ENCODE data around the gene PKD1L1. TPM values are rescaled to one million over a fixed set of nuclear protein-coding genes. Genes with fewer than 3 reads are reported as not detected.

PKD1L1 gene
- polyA plus RNA-seq, 4 donors = 0.42 to 1.2 TPM; not detected in 2

DNA sequence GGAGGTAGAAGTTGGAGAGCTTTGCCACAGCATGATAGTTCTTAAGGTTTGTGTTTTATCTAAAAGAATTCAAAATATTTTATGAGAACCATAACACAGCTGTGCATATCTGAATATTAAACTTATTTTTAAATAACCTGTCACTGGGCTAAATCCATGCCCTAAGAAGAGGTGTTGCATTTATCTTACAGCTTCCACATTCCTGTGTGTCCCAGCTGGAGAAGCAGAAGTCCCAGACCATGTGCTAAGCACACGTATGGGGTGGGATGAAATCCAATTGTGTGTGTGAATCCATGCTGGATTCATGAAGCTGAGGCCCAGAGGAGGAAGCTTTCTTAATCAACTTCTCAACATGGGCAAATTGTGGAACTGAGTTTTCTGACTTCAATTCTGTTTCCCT lies 121.5 kb downstream of the PKD1L1 start:
- WGBS, 3 donors = 52 to 80% (median 69%) methylated on average over 1 of the region's 1 CpG
- FAIRE-seq = no peak
- Histone ChIP-seq H3K9me3 (ENCODE audit: control insufficient read depth in 2 of 2, insufficient read depth in 1 of 2, low read depth in 1 of 2, low read length in 1 of 2) (no peaks in the 10 kb centered on the region), H3K27me3 (ENCODE audit: control insufficient read depth in 3 of 3, insufficient read depth in 3 of 3, low read length in 3 of 3) (no peaks in the 10 kb centered on the region), H3K4me1 (ENCODE audit: control insufficient read depth in 3 of 3, insufficient read depth in 2 of 3, low read depth in 1 of 3, low read length in 2 of 3) (no peaks in the 10 kb centered on the region), H3K27ac (ENCODE audit: low read depth in 1 of 3, low read length in 2 of 3) (no peak overlapping the region), H3K36me3 (ENCODE audit: control insufficient read depth in 3 of 3, insufficient read depth in 2 of 3, low read depth in 1 of 3, low read length in 3 of 3) (no peaks in the 10 kb centered on the region), H3K4me3 (ENCODE audit: low read depth in 1 of 3, low read length in 3 of 3) (no peak overlapping the region)
- no peak for DNase-seq

DNA sequence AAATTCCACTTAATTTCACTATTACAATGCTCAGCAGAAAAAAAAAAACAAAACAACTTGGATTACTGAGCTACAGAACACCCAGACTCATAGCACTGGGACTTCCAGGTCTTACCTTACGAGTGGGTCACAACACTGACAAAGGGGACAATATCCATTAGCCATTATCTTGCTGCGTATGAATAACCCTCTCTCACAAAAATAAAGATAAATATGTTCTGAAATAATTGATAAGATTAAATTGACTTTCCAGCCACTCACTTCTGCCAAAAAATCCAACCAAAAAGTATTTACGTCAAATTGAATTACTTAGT lies 128.7 kb downstream of the PKD1L1 start:
- FAIRE-seq (no peak), DNase-seq (no peak)
- no peak overlapping the region for H3K4me3 ChIP-seq (ENCODE audit: low read depth in 1 of 3, low read length in 3 of 3)
- no peak overlapping the region for H3K27ac ChIP-seq (ENCODE audit: low read depth in 1 of 3, low read length in 2 of 3)
- no peaks in the 10 kb centered on the region for H3K27me3 ChIP-seq (ENCODE audit: control insufficient read depth in 3 of 3, insufficient read depth in 3 of 3, low read length in 3 of 3)
- no peaks in the 10 kb centered on the region for H3K9me3 ChIP-seq (ENCODE audit: control insufficient read depth in 2 of 2, insufficient read depth in 1 of 2, low read depth in 1 of 2, low read length in 1 of 2)
- no peaks in the 10 kb centered on the region for H3K4me1 ChIP-seq (ENCODE audit: control insufficient read depth in 3 of 3, insufficient read depth in 2 of 3, low read depth in 1 of 3, low read length in 2 of 3)
- 92 to 95% (median 93%) methylated on average over 3 of the region's 3 CpGs for WGBS, 3 donors
- no peaks in the 10 kb centered on the region for H3K36me3 ChIP-seq (ENCODE audit: control insufficient read depth in 3 of 3, insufficient read depth in 2 of 3, low read depth in 1 of 3, low read length in 3 of 3)

DNA sequence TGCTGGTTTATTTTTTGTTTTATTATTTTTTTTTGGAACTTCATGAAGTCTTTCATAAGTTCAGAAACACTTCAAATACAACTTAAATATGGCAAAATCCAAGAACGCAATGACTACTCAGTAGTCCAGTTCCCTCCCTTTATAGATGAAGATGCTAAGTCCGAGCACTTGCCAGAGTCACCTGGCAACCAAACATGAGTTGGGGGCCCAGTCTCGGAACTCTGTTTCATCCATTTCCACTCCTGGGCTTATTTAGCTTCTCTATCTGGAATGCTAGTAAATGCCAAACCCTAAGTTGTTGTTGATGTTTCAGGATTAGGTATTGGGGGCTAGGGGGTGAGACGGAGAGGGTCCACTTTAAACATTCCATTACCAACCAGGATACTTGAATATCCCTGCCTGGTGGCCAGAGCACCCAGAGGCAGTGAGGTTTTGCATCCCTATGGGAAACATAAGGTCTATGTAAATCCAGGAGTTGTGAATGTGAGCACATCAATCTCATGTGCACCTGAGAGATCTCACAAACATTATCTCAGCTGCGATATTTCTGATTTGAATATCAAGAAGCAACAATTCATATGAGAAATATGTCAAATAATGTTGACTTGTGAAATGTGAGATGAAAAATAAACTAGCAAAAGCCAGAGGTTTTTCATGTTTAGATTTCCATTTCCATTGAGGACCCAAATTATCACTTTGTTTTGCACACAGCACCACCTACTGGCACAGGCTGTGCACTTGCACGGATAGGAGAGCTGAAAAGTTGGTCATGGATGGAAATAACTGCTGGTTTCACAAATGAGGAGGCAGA lies 129.3 kb downstream of the PKD1L1 start:
- Histone ChIP-seq H3K4me1 (ENCODE audit: control insufficient read depth in 3 of 3, insufficient read depth in 2 of 3, low read depth in 1 of 3, low read length in 2 of 3) (peaks cover 0 to 3% (median 0%) of the 10 kb centered on the region in 3 donors), H3K4me3 (ENCODE audit: low read depth in 1 of 3, low read length in 3 of 3) (no peak overlapping the region), H3K27ac (ENCODE audit: low read depth in 1 of 3, low read length in 2 of 3) (no peak overlapping the region), H3K9me3 (ENCODE audit: control insufficient read depth in 2 of 2, insufficient read depth in 1 of 2, low read depth in 1 of 2, low read length in 1 of 2) (no peaks in the 10 kb centered on the region), H3K36me3 (ENCODE audit: control insufficient read depth in 3 of 3, insufficient read depth in 2 of 3, low read depth in 1 of 3, low read length in 3 of 3) (no peaks in the 10 kb centered on the region), H3K27me3 (ENCODE audit: control insufficient read depth in 3 of 3, insufficient read depth in 3 of 3, low read length in 3 of 3) (no peaks in the 10 kb centered on the region)
- FAIRE-seq = no peak
- DNase-seq = peak; percentile 74 to 80
- WGBS, 3 donors = 57 to 60% (median 57%) methylated on average over 6 of the region's 6 CpGs

DNA sequence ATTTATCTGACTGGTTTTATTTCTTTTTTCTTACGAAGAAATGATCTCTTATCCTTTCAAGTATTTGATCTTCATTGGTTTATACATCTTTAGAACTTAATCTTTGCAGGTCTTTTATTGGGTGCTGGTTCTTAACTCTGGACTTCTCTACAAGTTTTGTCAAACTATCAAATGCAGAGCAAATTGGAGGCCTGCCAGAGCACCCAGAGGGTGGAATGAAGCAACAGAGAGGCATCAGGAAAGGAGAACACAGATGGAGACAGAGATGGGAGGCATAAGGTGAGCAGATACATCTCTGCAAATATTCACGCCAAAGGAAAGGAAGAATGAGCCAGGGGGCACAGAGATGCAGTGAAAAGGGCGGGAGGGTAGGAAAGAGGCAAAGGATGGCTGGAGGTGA lies 130.3 kb downstream of the PKD1L1 start:
- no peak overlapping the region for H3K4me3 ChIP-seq (ENCODE audit: low read depth in 1 of 3, low read length in 3 of 3)
- H3K27ac ChIP-seq (ENCODE audit: low read depth in 1 of 3, low read length in 2 of 3) = no peak overlapping the region
- FAIRE-seq (no peak), DNase-seq (no peak)
- no peaks in the 10 kb centered on the region for H3K36me3 ChIP-seq (ENCODE audit: control insufficient read depth in 3 of 3, insufficient read depth in 2 of 3, low read depth in 1 of 3, low read length in 3 of 3)
- 88 to 91% (median 88%) methylated on average over 3 of the region's 3 CpGs for WGBS, 3 donors
- no peaks in the 10 kb centered on the region for H3K27me3 ChIP-seq (ENCODE audit: control insufficient read depth in 3 of 3, insufficient read depth in 3 of 3, low read length in 3 of 3)
- H3K9me3 ChIP-seq (ENCODE audit: control insufficient read depth in 2 of 2, insufficient read depth in 1 of 2, low read depth in 1 of 2, low read length in 1 of 2) = no peaks in the 10 kb centered on the region
- peaks cover 0 to 13% (median 0%) of the 10 kb centered on the region in 3 donors for H3K4me1 ChIP-seq (ENCODE audit: control insufficient read depth in 3 of 3, insufficient read depth in 2 of 3, low read depth in 1 of 3, low read length in 2 of 3)

DNA sequence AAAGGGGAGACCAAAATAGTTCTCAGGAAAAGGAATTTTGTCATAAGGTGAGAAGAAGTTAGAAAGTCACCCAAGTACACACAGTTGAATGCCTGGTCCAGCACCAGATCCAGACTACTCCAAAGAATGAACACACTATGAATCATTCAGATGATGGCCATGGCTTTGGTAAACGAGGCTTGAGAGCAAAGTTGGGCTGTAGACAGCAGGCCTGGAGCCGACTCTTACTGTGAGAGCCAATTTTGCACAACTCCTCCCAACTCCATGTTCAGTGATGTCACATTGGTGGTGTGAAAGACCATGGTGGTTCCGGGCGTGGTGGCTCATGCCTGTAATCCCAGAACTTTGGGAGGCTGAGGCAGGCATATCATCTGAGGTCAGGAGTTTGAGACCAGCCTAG lies 131.6 kb downstream of the PKD1L1 start:
- DNase-seq = no peak
- H3K27me3 ChIP-seq (ENCODE audit: control insufficient read depth in 3 of 3, insufficient read depth in 3 of 3, low read length in 3 of 3) = no peaks in the 10 kb centered on the region
- no peaks in the 10 kb centered on the region for H3K36me3 ChIP-seq (ENCODE audit: control insufficient read depth in 3 of 3, insufficient read depth in 2 of 3, low read depth in 1 of 3, low read length in 3 of 3)
- no peak for FAIRE-seq
- peaks cover 0 to 13% (median 0%) of the 10 kb centered on the region in 3 donors for H3K4me1 ChIP-seq (ENCODE audit: control insufficient read depth in 3 of 3, insufficient read depth in 2 of 3, low read depth in 1 of 3, low read length in 2 of 3)
- H3K9me3 ChIP-seq (ENCODE audit: control insufficient read depth in 2 of 2, insufficient read depth in 1 of 2, low read depth in 1 of 2, low read length in 1 of 2) = no peaks in the 10 kb centered on the region
- H3K4me3 ChIP-seq (ENCODE audit: low read depth in 1 of 3, low read length in 3 of 3) = no peak overlapping the region
- 68 to 76% (median 70%) methylated on average over 4 of the region's 4 CpGs for WGBS, 3 donors
- no peak overlapping the region for H3K27ac ChIP-seq (ENCODE audit: low read depth in 1 of 3, low read length in 2 of 3)

DNA sequence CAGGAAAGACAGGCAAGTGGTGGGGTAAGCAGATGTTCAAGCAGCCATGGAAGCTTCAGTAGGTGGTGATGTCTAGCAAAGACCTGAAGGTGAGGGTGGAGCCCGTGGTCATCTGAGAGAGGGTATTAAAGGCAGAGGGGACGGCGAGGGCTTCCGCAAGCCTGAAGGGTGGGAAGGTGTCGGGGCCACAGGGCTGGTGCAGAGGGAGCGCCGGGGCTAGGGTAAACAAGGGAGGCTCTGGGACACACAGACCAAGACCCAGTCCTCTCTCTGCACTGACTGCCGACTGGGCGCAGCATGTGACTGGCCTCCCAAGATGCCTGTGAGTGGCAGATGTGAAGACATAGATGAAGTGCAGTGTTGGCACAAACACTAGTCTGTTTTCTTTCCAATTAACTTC lies 132.4 kb downstream of the PKD1L1 start:
- no peaks in the 10 kb centered on the region for H3K27me3 ChIP-seq (ENCODE audit: control insufficient read depth in 3 of 3, insufficient read depth in 3 of 3, low read length in 3 of 3)
- peaks cover 0 to 13% (median 0%) of the 10 kb centered on the region in 3 donors for H3K4me1 ChIP-seq (ENCODE audit: control insufficient read depth in 3 of 3, insufficient read depth in 2 of 3, low read depth in 1 of 3, low read length in 2 of 3)
- H3K36me3 ChIP-seq (ENCODE audit: control insufficient read depth in 3 of 3, insufficient read depth in 2 of 3, low read depth in 1 of 3, low read length in 3 of 3) = no peaks in the 10 kb centered on the region
- no peak for DNase-seq
- no peak for FAIRE-seq
- no peak overlapping the region for H3K4me3 ChIP-seq (ENCODE audit: low read depth in 1 of 3, low read length in 3 of 3)
- WGBS, 3 donors = 89 to 92% (median 89%) methylated on average over 9 of the region's 9 CpGs
- no peak overlapping the region for H3K27ac ChIP-seq (ENCODE audit: low read depth in 1 of 3, low read length in 2 of 3)
- no peaks in the 10 kb centered on the region for H3K9me3 ChIP-seq (ENCODE audit: control insufficient read depth in 2 of 2, insufficient read depth in 1 of 2, low read depth in 1 of 2, low read length in 1 of 2)

DNA sequence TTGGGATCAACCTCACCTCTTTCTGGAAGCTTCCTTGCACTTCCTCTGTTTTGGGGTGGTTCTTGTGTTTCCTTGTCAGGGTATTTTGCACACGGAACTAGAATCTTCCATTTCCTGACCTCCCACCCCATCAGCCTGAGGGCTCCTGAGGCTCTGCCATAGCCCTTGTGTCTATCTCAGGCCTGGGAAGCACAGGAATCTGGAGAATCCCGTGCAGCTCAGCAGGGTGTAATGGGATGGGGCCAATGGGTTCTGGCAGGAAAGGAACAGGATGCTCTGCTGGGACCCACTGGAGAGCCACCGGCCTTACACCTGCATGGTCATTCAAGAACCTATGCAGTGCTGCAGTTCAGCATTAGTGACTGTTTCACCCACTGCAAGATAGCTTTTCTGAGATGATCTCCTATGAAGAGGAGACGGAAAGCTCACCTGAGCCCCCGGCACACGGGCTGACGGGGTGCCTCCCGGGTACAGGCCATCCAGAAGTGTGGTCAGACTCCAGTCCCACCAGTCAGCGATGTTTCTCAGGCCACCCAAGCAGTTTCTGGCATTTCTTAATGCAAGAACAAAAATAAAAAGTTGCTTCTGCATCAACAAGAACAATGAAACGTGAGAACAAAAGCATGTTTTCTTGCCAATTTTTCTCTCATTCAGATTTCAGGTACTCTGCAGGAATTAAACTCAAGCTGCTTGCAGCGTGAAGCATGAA lies 133.2 kb downstream of the PKD1L1 start:
- no peaks in the 10 kb centered on the region for H3K27me3 ChIP-seq (ENCODE audit: control insufficient read depth in 3 of 3, insufficient read depth in 3 of 3, low read length in 3 of 3)
- H3K4me3 ChIP-seq (ENCODE audit: low read depth in 1 of 3, low read length in 3 of 3) = no peak overlapping the region
- DNase-seq (no peak), FAIRE-seq (no peak)
- no peaks in the 10 kb centered on the region for H3K36me3 ChIP-seq (ENCODE audit: control insufficient read depth in 3 of 3, insufficient read depth in 2 of 3, low read depth in 1 of 3, low read length in 3 of 3)
- H3K4me1 ChIP-seq (ENCODE audit: control insufficient read depth in 3 of 3, insufficient read depth in 2 of 3, low read depth in 1 of 3, low read length in 2 of 3) = peaks cover 0 to 13% (median 0%) of the 10 kb centered on the region in 3 donors
- H3K9me3 ChIP-seq (ENCODE audit: control insufficient read depth in 2 of 2, insufficient read depth in 1 of 2, low read depth in 1 of 2, low read length in 1 of 2) = no peaks in the 10 kb centered on the region
- 84 to 89% (median 84%) methylated on average over 11 of the region's 11 CpGs for WGBS, 3 donors
- H3K27ac ChIP-seq (ENCODE audit: low read depth in 1 of 3, low read length in 2 of 3) = no peak overlapping the region

DNA sequence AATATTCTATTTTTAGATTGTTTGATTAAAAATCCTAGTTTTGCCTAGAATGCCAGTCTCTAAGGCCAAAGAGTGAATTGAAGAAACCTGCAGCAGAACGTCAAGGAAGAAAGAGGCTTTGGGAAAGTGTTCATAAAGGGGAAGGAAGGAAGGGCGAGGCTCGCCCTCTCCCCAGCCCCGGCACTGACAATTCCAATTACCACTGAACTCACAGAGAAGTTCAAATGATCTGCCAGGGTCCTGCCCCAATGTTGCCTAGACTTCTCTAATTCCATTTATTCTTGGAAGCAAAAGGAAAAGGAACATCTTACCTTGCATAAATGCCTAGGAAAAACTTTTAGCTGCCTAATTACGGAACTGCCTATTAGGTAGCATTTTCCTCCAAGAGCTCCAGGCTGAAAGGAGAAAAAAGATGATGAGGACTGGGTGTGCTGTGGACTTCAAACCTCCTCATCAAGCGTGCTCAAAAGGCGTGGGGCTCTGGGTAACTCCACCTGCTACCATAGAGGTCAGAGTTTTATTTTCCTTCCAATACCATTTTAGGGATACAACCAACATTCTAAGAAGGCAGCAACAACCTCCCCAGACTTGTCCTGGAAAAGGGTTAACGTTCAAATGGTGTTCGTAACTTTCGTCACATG lies 134.5 kb downstream of the PKD1L1 start:
- peak overlapping the region in 1 of 3 donors; percentile 23 for H3K27ac ChIP-seq (ENCODE audit: low read depth in 1 of 3, low read length in 2 of 3)
- WGBS, 3 donors = 26 to 59% (median 44%) methylated on average over 10 of the region's 10 CpGs
- peaks cover 0 to 13% (median 0%) of the 10 kb centered on the region in 3 donors for H3K4me1 ChIP-seq (ENCODE audit: control insufficient read depth in 3 of 3, insufficient read depth in 2 of 3, low read depth in 1 of 3, low read length in 2 of 3)
- FAIRE-seq = no peak
- no peak overlapping the region for H3K4me3 ChIP-seq (ENCODE audit: low read depth in 1 of 3, low read length in 3 of 3)
- H3K27me3 ChIP-seq (ENCODE audit: control insufficient read depth in 3 of 3, insufficient read depth in 3 of 3, low read length in 3 of 3) = no peaks in the 10 kb centered on the region
- H3K36me3 ChIP-seq (ENCODE audit: control insufficient read depth in 3 of 3, insufficient read depth in 2 of 3, low read depth in 1 of 3, low read length in 3 of 3) = no peaks in the 10 kb centered on the region
- peak; percentile 66 to 77 for DNase-seq
- no peaks in the 10 kb centered on the region for H3K9me3 ChIP-seq (ENCODE audit: control insufficient read depth in 2 of 2, insufficient read depth in 1 of 2, low read depth in 1 of 2, low read length in 1 of 2)

Measured in small intestine (tissue), 7 donors.